ENCODE data around the gene ZNF426.
A peak's percentile ranks its signal among the peaks of the same experiment; 100 is the strongest.

Gene ZNF426

DNA sequence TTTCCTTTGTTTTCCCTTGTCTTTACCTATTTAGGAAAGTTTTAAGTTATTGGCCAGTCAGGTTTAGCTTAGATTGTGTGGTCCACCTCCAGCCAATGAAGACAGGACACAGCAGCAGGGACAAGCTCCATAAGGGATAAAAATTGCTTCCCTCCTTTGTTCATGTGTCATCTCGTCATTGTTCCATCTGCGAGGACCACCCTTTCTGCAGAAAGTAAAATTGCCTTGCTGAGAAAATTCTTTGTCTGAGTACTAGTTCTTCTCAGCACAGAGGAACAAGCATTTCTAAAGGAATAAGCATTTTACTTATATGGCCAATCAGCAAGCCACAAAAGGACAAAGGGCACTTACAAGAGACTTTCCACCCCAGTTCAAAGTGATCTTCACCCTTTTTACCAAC, 51.4 kb downstream of the ZNF426 start:
- no peak for DNase-seq (ENCODE audit: low read depth)
- TF ChIP-seq, protein P1, sequence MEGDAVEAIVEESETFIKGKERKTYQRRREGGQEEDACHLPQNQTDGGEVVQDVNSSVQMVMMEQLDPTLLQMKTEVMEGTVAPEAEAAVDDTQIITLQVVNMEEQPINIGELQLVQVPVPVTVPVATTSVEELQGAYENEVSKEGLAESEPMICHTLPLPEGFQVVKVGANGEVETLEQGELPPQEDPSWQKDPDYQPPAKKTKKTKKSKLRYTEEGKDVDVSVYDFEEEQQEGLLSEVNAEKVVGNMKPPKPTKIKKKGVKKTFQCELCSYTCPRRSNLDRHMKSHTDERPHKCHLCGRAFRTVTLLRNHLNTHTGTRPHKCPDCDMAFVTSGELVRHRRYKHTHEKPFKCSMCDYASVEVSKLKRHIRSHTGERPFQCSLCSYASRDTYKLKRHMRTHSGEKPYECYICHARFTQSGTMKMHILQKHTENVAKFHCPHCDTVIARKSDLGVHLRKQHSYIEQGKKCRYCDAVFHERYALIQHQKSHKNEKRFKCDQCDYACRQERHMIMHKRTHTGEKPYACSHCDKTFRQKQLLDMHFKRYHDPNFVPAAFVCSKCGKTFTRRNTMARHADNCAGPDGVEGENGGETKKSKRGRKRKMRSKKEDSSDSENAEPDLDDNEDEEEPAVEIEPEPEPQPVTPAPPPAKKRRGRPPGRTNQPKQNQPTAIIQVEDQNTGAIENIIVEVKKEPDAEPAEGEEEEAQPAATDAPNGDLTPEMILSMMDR (IDR thresholded peaks at IDR 0.05; ENCODE audit: insufficient read depth, low read depth, low read length, missing control alignments), result no peak
- no peak overlapping the region for H3K4me3 ChIP-seq (ENCODE audit: low read length)

DNA sequence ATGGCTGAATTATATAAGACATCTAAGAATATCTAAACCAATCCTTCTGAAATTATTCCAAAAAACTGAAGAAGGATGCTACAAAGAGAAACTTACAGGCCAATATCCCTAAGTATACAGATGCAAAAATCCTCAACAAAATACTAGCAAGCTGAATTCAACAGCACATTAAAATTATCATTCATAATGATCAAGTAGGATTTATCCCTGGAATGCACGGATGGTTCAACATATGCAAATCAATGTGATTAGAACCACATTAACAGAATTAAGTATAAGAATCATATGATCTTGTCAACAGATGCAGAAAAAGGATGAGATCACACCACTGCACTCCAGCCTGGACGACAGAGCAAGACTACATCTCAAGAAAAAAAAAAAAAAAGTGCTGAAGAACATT, 53.3 kb downstream of the ZNF426 start:
- no peak for DNase-seq (ENCODE audit: low read depth)
- TF ChIP-seq, protein P1 (IDR thresholded peaks at IDR 0.05; ENCODE audit: insufficient read depth, low read depth, low read length, missing control alignments), result no peak
- no peak overlapping the region for H3K4me3 ChIP-seq (ENCODE audit: low read length)

DNA sequence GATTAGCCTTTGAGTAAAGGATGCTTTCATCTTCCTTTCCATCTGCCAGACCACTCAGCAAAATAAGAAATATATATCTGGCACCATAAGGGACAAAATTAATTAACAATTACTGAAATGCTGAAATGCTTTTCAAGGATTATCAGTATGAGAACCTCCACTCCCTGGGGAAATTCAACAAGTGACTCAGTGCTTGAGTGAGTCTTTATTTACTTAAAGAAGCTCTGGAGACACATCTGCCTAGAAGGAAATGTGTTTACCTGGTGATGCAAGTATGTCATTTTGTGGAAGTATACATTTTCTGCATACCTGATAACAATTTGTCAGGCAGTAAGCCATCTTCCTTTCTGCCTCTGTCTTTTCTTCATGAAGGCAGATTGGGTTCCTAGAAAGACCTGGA, 63.5 kb downstream of the ZNF426 start:
- H3K4me3 ChIP-seq (ENCODE audit: low read length), result no peak overlapping the region
- TF ChIP-seq, protein P1 (IDR thresholded peaks at IDR 0.05; ENCODE audit: insufficient read depth, low read depth, low read length, missing control alignments), result no peak
- peak; percentile 43 for DNase-seq (ENCODE audit: low read depth)
